Measurements from ENCODE around the gene PLVAP. TPM values are rescaled to one million over a fixed set of nuclear protein-coding genes. Genes with fewer than 3 reads are reported as not detected.

PLVAP gene
- total RNA-seq, 2 experiments from 2014 or later = not detected

DNA sequence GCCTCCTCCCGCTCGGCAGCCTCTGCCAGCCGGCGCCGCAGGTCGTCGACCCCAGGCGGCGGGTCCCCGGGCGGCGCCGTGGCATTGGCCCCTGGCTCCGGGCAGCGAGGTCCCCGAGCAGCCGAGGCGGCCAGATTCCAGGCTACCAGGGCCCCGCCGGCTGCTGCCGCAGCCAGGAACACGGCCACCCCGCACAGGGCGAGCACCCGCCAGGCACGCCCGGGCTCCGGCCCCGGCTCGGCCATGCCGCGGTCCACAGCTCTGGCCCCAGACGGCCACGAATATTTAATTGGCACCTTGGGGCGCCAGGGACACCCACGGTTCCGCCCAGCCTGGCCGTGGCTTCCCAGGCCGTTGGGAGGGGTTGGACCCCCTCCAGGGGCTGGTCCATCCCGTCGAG, 16.8 kb upstream of the PLVAP start, which contains the start of gene CCDC194:
TSS of gene CCDC194 (minus strand) at position 283 of the 400 bp plus-strand sequence. CDS start at position 245, 38 bp downstream.
- peaks cover 32% of the 10 kb centered on the region for H3K4me1 Mint-ChIP-seq
- no peak for DNase-seq
- peaks cover 3% of the 10 kb centered on the region for H3K9me3 Mint-ChIP-seq
- peaks cover 18% of the 10 kb centered on the region for H3K27me3 Mint-ChIP-seq
- H3K27ac Mint-ChIP-seq = peak within 1 kb of the TSS; percentile 27
- POLR2A ChIA-PET = no interaction called here
- CTCF ChIA-PET = interaction anchor here (0.6 to 1.3 kb wide), 3 partner anchors 10 to 284 kb away, joined by 3 read pairs; no protein-coding TSS in a partner anchor
- H3K36me3 Mint-ChIP-seq (ENCODE audit: low read depth) = peaks cover 18% of the 10 kb centered on the region
- H3K4me3 Mint-ChIP-seq = peak within 1 kb of the TSS; percentile 25

- peaks cover 3% of the 10 kb centered on the region for H3K9me3 Mint-ChIP-seq
- peaks cover 22% of the 10 kb centered on the region for H3K27me3 Mint-ChIP-seq
- H3K36me3 Mint-ChIP-seq (ENCODE audit: low read depth) = peaks cover 15% of the 10 kb centered on the region
- no peak overlapping the region for H3K4me3 Mint-ChIP-seq
- CTCF ChIA-PET = no interaction called here
- H3K27ac Mint-ChIP-seq = no peak overlapping the region
- peaks cover 30% of the 10 kb centered on the region for H3K4me1 Mint-ChIP-seq
- POLR2A ChIA-PET = interaction anchor here (0.7 kb wide), 1 partner anchor 14 kb away, joined by 3 read pairs; no protein-coding TSS in a partner anchor
- DNase-seq = no peak
These were observed 15.9 kb upstream of the PLVAP start for GRCh38 chr19:17393002-17393401.

DNA sequence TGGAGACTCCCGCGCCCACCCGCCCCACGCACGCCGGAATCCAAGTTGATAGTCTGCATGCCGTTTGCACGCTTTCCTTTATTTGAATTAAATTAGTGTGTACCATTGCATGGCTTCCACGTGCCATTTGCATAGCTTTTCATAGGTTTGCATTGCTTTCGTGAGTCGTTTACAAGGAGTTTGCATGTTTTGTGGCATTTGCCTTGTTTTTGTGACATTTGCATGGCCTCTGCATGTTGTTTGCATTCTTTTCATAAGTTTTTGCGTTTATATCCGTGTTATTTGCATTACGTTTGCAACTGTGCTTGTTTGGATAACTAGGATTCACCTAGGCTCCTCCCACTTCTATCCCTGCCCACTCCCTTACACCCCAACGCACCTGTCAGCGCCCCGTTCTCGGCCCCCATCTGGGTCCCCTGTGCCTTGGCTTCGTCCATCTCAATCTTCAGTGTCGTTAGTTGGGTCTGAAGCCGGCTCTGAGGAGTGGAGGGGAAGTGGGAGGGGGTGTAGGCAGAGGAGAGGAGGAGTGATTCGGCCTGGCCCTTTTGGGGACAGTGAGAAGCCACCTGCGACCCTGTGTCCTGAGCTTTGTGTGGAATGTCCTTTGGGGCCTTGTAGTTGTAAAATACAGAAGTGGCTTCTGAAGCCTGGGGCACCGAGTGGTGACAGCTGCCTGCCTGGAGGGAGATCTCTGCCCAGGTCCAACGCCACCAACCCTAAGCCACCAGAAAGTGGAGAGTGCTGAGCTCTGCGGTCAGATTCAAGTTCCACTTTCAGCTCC, 14.4 kb upstream of the PLVAP start:
- Mint-ChIP-seq H3K36me3 (ENCODE audit: low read depth) (peaks cover 7% of the 10 kb centered on the region), H3K9me3 (peaks cover 3% of the 10 kb centered on the region), H3K4me3 (peak overlapping the region; percentile 63), H3K27ac (peak overlapping the region; percentile 82), H3K4me1 (peaks cover 30% of the 10 kb centered on the region), H3K27me3 (peaks cover 22% of the 10 kb centered on the region)
- DNase-seq = no peak
- ChIA-PET CTCF (interaction anchor here (0.6 to 1.0 kb wide), 4 partner anchors 9 to 163 kb away, joined by 3 to 5 read pairs (median 4); no protein-coding TSS in a partner anchor), POLR2A (no interaction called here)

DNA sequence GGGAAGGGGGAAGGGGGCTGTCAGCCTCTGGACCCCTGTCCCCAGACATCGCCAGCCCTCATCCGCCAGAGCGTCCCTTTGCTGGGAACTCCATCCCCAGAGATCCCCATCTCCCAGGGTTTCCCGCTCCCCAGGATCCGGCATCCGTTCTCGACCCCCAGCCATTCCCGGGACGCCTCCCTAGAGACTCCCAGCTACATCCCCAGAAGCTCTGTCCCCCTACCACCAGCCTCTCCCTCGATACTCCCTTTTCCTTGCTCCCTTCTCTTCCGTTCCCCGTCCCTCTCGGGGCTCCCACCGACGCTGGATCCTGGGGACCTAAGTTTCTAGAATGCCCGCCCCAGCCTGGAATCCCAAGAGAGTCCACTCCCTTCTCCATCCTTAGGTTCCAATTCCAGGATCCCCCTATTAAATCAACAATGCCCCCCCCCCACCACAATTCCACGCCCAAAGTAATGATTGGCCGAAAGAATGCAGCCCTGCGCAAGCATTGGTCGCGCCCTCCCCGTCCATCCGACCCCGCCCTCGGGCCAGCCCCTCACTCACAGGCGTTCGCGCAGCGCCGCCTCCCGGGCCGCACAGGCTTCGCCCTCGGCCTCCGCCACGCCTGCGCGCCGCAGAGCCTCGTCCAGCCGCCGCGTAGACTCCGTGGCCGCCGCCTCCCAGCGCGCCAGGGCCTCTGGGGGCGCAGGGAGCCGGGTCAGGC, 13.7 kb upstream of the PLVAP start:
- DNase-seq = peak; percentile 88
- Mint-ChIP-seq H3K27me3 (peaks cover 22% of the 10 kb centered on the region), H3K27ac (peak overlapping the region; percentile 50), H3K36me3 (ENCODE audit: low read depth) (peaks cover 7% of the 10 kb centered on the region), H3K9me3 (peaks cover 3% of the 10 kb centered on the region), H3K4me3 (peak overlapping the region; percentile 85), H3K4me1 (peaks cover 30% of the 10 kb centered on the region)
- POLR2A ChIA-PET = no interaction called here
- CTCF ChIA-PET = interaction anchor here (0.6 to 1.0 kb wide), 4 partner anchors 8 to 610 kb away, joined by 3 to 5 read pairs (median 4); no protein-coding TSS in a partner anchor

GRCh38 chr19:17389957-17390664, 13.0 kb upstream of the PLVAP start:
- H3K27ac Mint-ChIP-seq = no peak overlapping the region
- H3K4me3 Mint-ChIP-seq = peak overlapping the region; percentile 85
- peaks cover 25% of the 10 kb centered on the region for H3K4me1 Mint-ChIP-seq
- peaks cover 3% of the 10 kb centered on the region for H3K9me3 Mint-ChIP-seq
- ChIA-PET POLR2A (no interaction called here), CTCF (interaction anchor here (0.6 to 1.5 kb wide), 7 partner anchors 16 to 609 kb away, joined by 3 to 5 read pairs (median 3); partner anchors contain the start of gene MRPL34)
- peaks cover 5% of the 10 kb centered on the region for H3K36me3 Mint-ChIP-seq (ENCODE audit: low read depth)
- no peak for DNase-seq
- H3K27me3 Mint-ChIP-seq = peaks cover 22% of the 10 kb centered on the region

GRCh38 chr19:17389288-17389687, 12.1 kb upstream of the PLVAP start:
- POLR2A ChIA-PET = no interaction called here
- DNase-seq = no peak
- Mint-ChIP-seq H3K36me3 (ENCODE audit: low read depth) (peaks cover 3% of the 10 kb centered on the region), H3K27ac (no peak overlapping the region), H3K4me1 (peaks cover 19% of the 10 kb centered on the region), H3K9me3 (peaks cover 3% of the 10 kb centered on the region), H3K4me3 (peak overlapping the region; percentile 1), H3K27me3 (peaks cover 22% of the 10 kb centered on the region)
- CTCF ChIA-PET = interaction anchor here (0.5 to 1.9 kb wide), 7 partner anchors 17 to 982 kb away, joined by 3 to 8 read pairs (median 3); partner anchors contain the start of genes CCDC124 and MRPL34

- Mint-ChIP-seq H3K36me3 (ENCODE audit: low read depth) (peaks cover 1% of the 10 kb centered on the region), H3K4me3 (no peak overlapping the region), H3K27me3 (peaks cover 22% of the 10 kb centered on the region), H3K9me3 (peaks cover 3% of the 10 kb centered on the region), H3K4me1 (peaks cover 17% of the 10 kb centered on the region), H3K27ac (no peak overlapping the region)
- CTCF ChIA-PET = interaction anchor here (0.6 to 2.0 kb wide), 13 partner anchors 8 to 943 kb away, joined by 3 to 11 read pairs (median 3); no protein-coding TSS in a partner anchor
- POLR2A ChIA-PET = no interaction called here
- DNase-seq = peak; percentile 66
These were observed 8.9 kb upstream of the PLVAP start for GRCh38 chr19:17385878-17386611.

GRCh38 chr19:17380426-17381138, 3.4 kb upstream of the PLVAP start:
- DNase-seq = no peak
- peaks cover 5% of the 10 kb centered on the region for H3K36me3 Mint-ChIP-seq (ENCODE audit: low read depth)
- peaks cover 9% of the 10 kb centered on the region for H3K27me3 Mint-ChIP-seq
- no peak overlapping the region for H3K27ac Mint-ChIP-seq
- POLR2A ChIA-PET = no interaction called here
- peaks cover 10% of the 10 kb centered on the region for H3K9me3 Mint-ChIP-seq
- H3K4me1 Mint-ChIP-seq = peaks cover 11% of the 10 kb centered on the region
- H3K4me3 Mint-ChIP-seq = no peak overlapping the region
- CTCF ChIA-PET = no interaction called here

GRCh38 chr19:17379221-17379631, 2.1 kb upstream of the PLVAP start:
- peaks cover 11% of the 10 kb centered on the region for H3K4me1 Mint-ChIP-seq
- DNase-seq = no peak
- ChIA-PET POLR2A (no interaction called here), CTCF (interaction anchor here (1.1 kb wide), 1 partner anchor 117 kb away, joined by 3 read pairs; no protein-coding TSS in a partner anchor)
- H3K4me3 Mint-ChIP-seq = no peak overlapping the region
- peaks cover 10% of the 10 kb centered on the region for H3K9me3 Mint-ChIP-seq
- H3K27ac Mint-ChIP-seq = no peak overlapping the region
- peaks cover 9% of the 10 kb centered on the region for H3K27me3 Mint-ChIP-seq
- H3K36me3 Mint-ChIP-seq (ENCODE audit: low read depth) = peaks cover 5% of the 10 kb centered on the region

GRCh38 chr19:17378271-17378670, 1.1 kb upstream of the PLVAP start:
- ChIA-PET CTCF (interaction anchor here (0.6 to 1.1 kb wide), 3 partner anchors 8 to 188 kb away, joined by 4 read pairs; no protein-coding TSS in a partner anchor), POLR2A (no interaction called here)
- peaks cover 5% of the 10 kb centered on the region for H3K36me3 Mint-ChIP-seq (ENCODE audit: low read depth)
- no peak overlapping the region for H3K4me3 Mint-ChIP-seq
- no peak overlapping the region for H3K27ac Mint-ChIP-seq
- no peak for DNase-seq
- peaks cover 7% of the 10 kb centered on the region for H3K4me1 Mint-ChIP-seq
- peaks cover 9% of the 10 kb centered on the region for H3K27me3 Mint-ChIP-seq
- H3K9me3 Mint-ChIP-seq = peaks cover 10% of the 10 kb centered on the region

GRCh38 chr19:17370026-17370587, 7.0 kb downstream of the PLVAP start:
- Mint-ChIP-seq H3K4me1 (peaks cover 5% of the 10 kb centered on the region), H3K9me3 (no peaks in the 10 kb centered on the region), H3K27ac (no peak overlapping the region), H3K36me3 (ENCODE audit: low read depth) (no peaks in the 10 kb centered on the region), H3K27me3 (peaks cover 8% of the 10 kb centered on the region), H3K4me3 (no peak overlapping the region)
- no peak for DNase-seq
- POLR2A ChIA-PET = no interaction called here
- CTCF ChIA-PET = no interaction called here

Measured in activated CD4-positive, alpha-beta T cell treated with anti-CD3 and anti-CD28 coated beads, Interleukin-2, amount 10 ng/mL, durations not matched to agents 7 days and 5 days (primary cell).